Activated CD4-positive, alpha-beta T cell treated with anti-CD3 and anti-CD28 coated beads for 36 hours (primary cell): ENCODE measurements around the gene CACNA1F. TPM values are rescaled to one million over a fixed set of nuclear protein-coding genes. Genes with fewer than 3 reads are reported as not detected.

Experiments used
- ATAC-seq: fragments of 200-7000 bp; cut with Tn5 transposase; one replicate; pipeline ENCODE4 v1.10.0; 2021; ENCODE audit warnings: mild to moderate bottlenecking, moderate library complexity
- CTCF ChIA-PET: fragments of 350-600 bp; sonication (Branson Sonifier 250); formaldehyde crosslinking; loops from one replicate; lab custom pipeline; 2021; ENCODE audit warnings: antibody characterized with exemption; lab: Charles Lee
- POLR2A ChIA-PET: fragments of 350-600 bp; sonication (Branson Sonifier 250); formaldehyde crosslinking; loops from one replicate; lab custom pipeline; 2021; ENCODE audit warnings: antibody characterized with exemption, inconsistent platforms; lab: Charles Lee
- DNase-seq: peaks from one replicate; pipeline ENCODE4 v3.0.0-alpha.2; 2020
- H3K27ac Mint-ChIP-seq: one replicate; pipeline ENCODE4 v1.8.0; 2021; ENCODE audit warnings: mixed read lengths
- H3K27me3 Mint-ChIP-seq: one replicate; pipeline ENCODE4 v1.8.0; 2021; ENCODE audit warnings: mixed read lengths
- H3K36me3 Mint-ChIP-seq: one replicate; pipeline ENCODE4 v1.8.0; 2021; ENCODE audit warnings: low read depth, mixed read lengths
- H3K4me1 Mint-ChIP-seq: one replicate; pipeline ENCODE4 v1.8.0; 2021; ENCODE audit warnings: mixed read lengths
- H3K4me3 Mint-ChIP-seq: one replicate; pipeline ENCODE4 v1.8.0; 2021; ENCODE audit warnings: mild to moderate bottlenecking, moderate library complexity, mixed read lengths
- H3K9me3 Mint-ChIP-seq: one replicate; pipeline ENCODE4 v1.8.0; 2021; ENCODE audit warnings: low read depth, mixed read lengths
- intact Hi-C, 2 experiments: fragments of 100-400 bp; cut with DNase I in 1 of 2; cut with micrococcal nuclease in 1 of 2; formaldehyde crosslinking; loops; one replicate each; pipeline versions ENCODE4 v1.14.2 to v1.15.1; 2022 to 2024; cut with DNase I, micrococcal nuclease
- total RNA-seq, 2 experiments: library from RNA; stranded (reverse); gene quantifications; one replicate each; pipeline ENCODE4 v1.2.3, GENCODE V29; 2021

The CACNA1F gene
- total RNA-seq, 2 experiments from 2014 or later = 0.65 to 0.87 TPM

- H3K27me3 Mint-ChIP-seq = no peaks in the 10 kb centered on the region
- H3K36me3 Mint-ChIP-seq = no peaks in the 10 kb centered on the region
- peak; percentile 58 for ATAC-seq
- no peak overlapping the region for H3K27ac Mint-ChIP-seq
- H3K4me1 Mint-ChIP-seq = no peaks in the 10 kb centered on the region
- ChIA-PET CTCF (no interaction called here), POLR2A (no interaction called here)
- intact Hi-C loops = no loop called here
- no peaks in the 10 kb centered on the region for H3K9me3 Mint-ChIP-seq
- peak; percentile 33 for DNase-seq
- H3K4me3 Mint-ChIP-seq = no peak overlapping the region
Measured at GRCh38 chrX:49209434-49210251, 23.5 kb downstream of the CACNA1F start.

GRCh38 chrX:49208399-49208798 lies 24.7 kb downstream of the CACNA1F start:
- H3K27me3 Mint-ChIP-seq = no peaks in the 10 kb centered on the region
- no peak overlapping the region for H3K4me3 Mint-ChIP-seq

GRCh38 chrX:49206543-49206942 lies 26.6 kb downstream of the CACNA1F start:
- ChIA-PET CTCF (interaction anchor here (0.5 kb wide), 1 partner anchor 105 kb away, joined by 3 read pairs; no protein-coding TSS in a partner anchor), POLR2A (no interaction called here)
- H3K36me3 Mint-ChIP-seq = no peaks in the 10 kb centered on the region
- ATAC-seq = no peak
- no peaks in the 10 kb centered on the region for H3K4me1 Mint-ChIP-seq
- intact Hi-C loops = no loop called here
- H3K27ac Mint-ChIP-seq = no peak overlapping the region
- no peak overlapping the region for H3K4me3 Mint-ChIP-seq
- DNase-seq = no peak
- no peaks in the 10 kb centered on the region for H3K27me3 Mint-ChIP-seq
- H3K9me3 Mint-ChIP-seq = no peaks in the 10 kb centered on the region

More at GRCh38 chrX:49208399-49208798, 24.7 kb downstream of the CACNA1F start:
- H3K9me3 Mint-ChIP-seq = no peaks in the 10 kb centered on the region
- ChIA-PET CTCF (no interaction called here), POLR2A (no interaction called here)
- DNase-seq = no peak
- H3K36me3 Mint-ChIP-seq = no peaks in the 10 kb centered on the region
- ATAC-seq = no peak
- H3K27ac Mint-ChIP-seq = no peak overlapping the region
- intact Hi-C loops = no loop called here
- H3K4me1 Mint-ChIP-seq = no peaks in the 10 kb centered on the region

- peaks cover 3% of the 10 kb centered on the region for H3K4me1 Mint-ChIP-seq
- H3K36me3 Mint-ChIP-seq = no peaks in the 10 kb centered on the region
- H3K27ac Mint-ChIP-seq = no peak overlapping the region
- H3K27me3 Mint-ChIP-seq = no peaks in the 10 kb centered on the region
- H3K9me3 Mint-ChIP-seq = no peaks in the 10 kb centered on the region
- CTCF ChIA-PET = no interaction called here
- intact Hi-C loops = no loop called here
- POLR2A ChIA-PET = no interaction called here
- no peak for DNase-seq
- no peak for ATAC-seq
- H3K4me3 Mint-ChIP-seq = no peak overlapping the region
Measured at GRCh38 chrX:49205443-49205842, 27.7 kb downstream of the CACNA1F start.

GRCh38 chrX:49204709-49205108 lies 28.4 kb downstream of the CACNA1F start:
- no peaks in the 10 kb centered on the region for H3K36me3 Mint-ChIP-seq
- H3K4me1 Mint-ChIP-seq = peaks cover 4% of the 10 kb centered on the region
- ATAC-seq (no peak), DNase-seq (no peak)
- CTCF ChIA-PET = no interaction called here
- intact Hi-C loops = no loop called here
- H3K4me3 Mint-ChIP-seq = no peak overlapping the region
- H3K27me3 Mint-ChIP-seq = no peaks in the 10 kb centered on the region
- H3K9me3 Mint-ChIP-seq = no peaks in the 10 kb centered on the region
- POLR2A ChIA-PET = no interaction called here
- no peak overlapping the region for H3K27ac Mint-ChIP-seq

- Mint-ChIP-seq H3K4me3 (no peak overlapping the region), H3K27me3 (no peaks in the 10 kb centered on the region), H3K9me3 (no peaks in the 10 kb centered on the region), H3K36me3 (no peaks in the 10 kb centered on the region), H3K4me1 (peaks cover 7% of the 10 kb centered on the region), H3K27ac (no peak overlapping the region)
- no peak for DNase-seq
- ChIA-PET CTCF (no interaction called here), POLR2A (no interaction called here)
- intact Hi-C loops = no loop called here
- ATAC-seq = no peak
Measured at GRCh38 chrX:49204017-49204416, 29.1 kb downstream of the CACNA1F start.

- POLR2A ChIA-PET = no interaction called here
- Mint-ChIP-seq H3K4me3 (no peak overlapping the region), H3K36me3 (no peaks in the 10 kb centered on the region), H3K27me3 (no peaks in the 10 kb centered on the region), H3K4me1 (peaks cover 12% of the 10 kb centered on the region), H3K27ac (no peak overlapping the region), H3K9me3 (no peaks in the 10 kb centered on the region)
- CTCF ChIA-PET = no interaction called here
- DNase-seq (no peak), ATAC-seq (no peak)
- intact Hi-C loops = no loop called here
Measured at GRCh38 chrX:49203536-49203935, 29.6 kb downstream of the CACNA1F start.

- no peak overlapping the region for H3K27ac Mint-ChIP-seq
- POLR2A ChIA-PET = interaction anchor here (0.7 kb wide), 1 partner anchor 47 kb away, joined by 4 read pairs; no protein-coding TSS in a partner anchor
- DNase-seq = no peak
- no peaks in the 10 kb centered on the region for H3K9me3 Mint-ChIP-seq
- no peak overlapping the region for H3K4me3 Mint-ChIP-seq
- peaks cover 19% of the 10 kb centered on the region for H3K4me1 Mint-ChIP-seq
- intact Hi-C loops = no loop called here
- no peaks in the 10 kb centered on the region for H3K27me3 Mint-ChIP-seq
- CTCF ChIA-PET = no interaction called here
- H3K36me3 Mint-ChIP-seq = no peaks in the 10 kb centered on the region
- no peak for ATAC-seq
Measured at GRCh38 chrX:49202022-49202421, 31.1 kb downstream of the CACNA1F start.

GRCh38 chrX:49199906-49200771 lies 33.0 kb downstream of the CACNA1F start, which contains the start of gene SYP:
Gene SYP, minus strand, starts transcription at chrX:49200193. Its CDS starts 7 bp downstream, at chrX:49200186.
- POLR2A ChIA-PET = no interaction called here
- Mint-ChIP-seq H3K27me3 (no peaks in the 10 kb centered on the region), H3K4me3 (peak within 1 kb of the TSS; percentile 60), H3K4me1 (peaks cover 19% of the 10 kb centered on the region), H3K36me3 (no peaks in the 10 kb centered on the region), H3K27ac (peak within 1 kb of the TSS; percentile 69), H3K9me3 (no peaks in the 10 kb centered on the region)
- CTCF ChIA-PET = interaction anchor here (0.6 kb wide), 1 partner anchor 557 kb away, joined by 4 read pairs; no protein-coding TSS in a partner anchor
- peak; percentile 95 for ATAC-seq
- peak; percentile 94 for DNase-seq
- intact Hi-C loops = loop anchor here (1.0 to 2.0 kb wide), 4 partner anchors 9 to 99 kb away; partner anchors contain the start of gene PPP1R3F (in 1 of the 2)

GRCh38 chrX:49199315-49199595 lies 33.9 kb downstream of the CACNA1F start:
- DNase-seq = no peak
- peak overlapping the region; percentile 60 for H3K4me3 Mint-ChIP-seq
- peaks cover 19% of the 10 kb centered on the region for H3K4me1 Mint-ChIP-seq
- ChIA-PET POLR2A (no interaction called here), CTCF (no interaction called here)
- H3K9me3 Mint-ChIP-seq = no peaks in the 10 kb centered on the region
- no peak overlapping the region for H3K27ac Mint-ChIP-seq
- no peaks in the 10 kb centered on the region for H3K36me3 Mint-ChIP-seq
- H3K27me3 Mint-ChIP-seq = no peaks in the 10 kb centered on the region
- ATAC-seq = no peak
- intact Hi-C loops = no loop called here

GRCh38 chrX:49198540-49199314 lies 34.4 kb downstream of the CACNA1F start:
- no peaks in the 10 kb centered on the region for H3K36me3 Mint-ChIP-seq
- POLR2A ChIA-PET = no interaction called here
- CTCF ChIA-PET = no interaction called here
- H3K9me3 Mint-ChIP-seq = no peaks in the 10 kb centered on the region
- intact Hi-C loops = no loop called here
- peak overlapping the region; percentile 60 for H3K4me3 Mint-ChIP-seq
- H3K27ac Mint-ChIP-seq = no peak overlapping the region
- peaks cover 24% of the 10 kb centered on the region for H3K4me1 Mint-ChIP-seq
- H3K27me3 Mint-ChIP-seq = no peaks in the 10 kb centered on the region
- ATAC-seq (no peak), DNase-seq (peak; percentile 28)
